Right hindlimb (tissue), 1 donor: ENCODE results near the gene CSHL1.
"Not testable (repeated sequence)": the region's sequence is repeated elsewhere in the genome, so short reads cannot be mapped to it uniquely, and the experiment has no call there.

ENCODE experiments used
- DNase-seq: peaks from one replicate; pipeline ENCODE4 v3.0.0-alpha.2; 2018

Gene CSHL1

DNA sequence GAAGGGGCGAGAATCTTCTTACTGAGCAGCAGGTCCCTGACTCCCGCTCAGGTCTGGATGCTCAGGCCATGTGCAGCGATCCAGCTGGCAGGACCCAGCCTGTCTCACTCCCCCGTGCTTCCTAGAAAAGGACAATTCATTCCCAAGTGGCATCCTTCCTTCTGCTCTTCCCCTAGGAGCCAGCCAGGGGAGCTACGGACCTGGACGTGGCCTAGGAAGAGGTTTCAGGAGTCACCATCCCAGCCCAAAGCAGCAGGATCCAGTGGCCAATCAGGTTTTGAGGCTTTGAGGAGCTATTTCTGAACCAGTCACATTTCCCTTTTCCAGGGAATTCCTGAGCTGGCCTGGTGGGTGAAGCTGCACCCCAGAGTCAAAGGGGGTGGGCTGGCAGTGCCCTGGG, 28.8 kb upstream of the CSHL1 start:
- DNase-seq: no peak

DNA sequence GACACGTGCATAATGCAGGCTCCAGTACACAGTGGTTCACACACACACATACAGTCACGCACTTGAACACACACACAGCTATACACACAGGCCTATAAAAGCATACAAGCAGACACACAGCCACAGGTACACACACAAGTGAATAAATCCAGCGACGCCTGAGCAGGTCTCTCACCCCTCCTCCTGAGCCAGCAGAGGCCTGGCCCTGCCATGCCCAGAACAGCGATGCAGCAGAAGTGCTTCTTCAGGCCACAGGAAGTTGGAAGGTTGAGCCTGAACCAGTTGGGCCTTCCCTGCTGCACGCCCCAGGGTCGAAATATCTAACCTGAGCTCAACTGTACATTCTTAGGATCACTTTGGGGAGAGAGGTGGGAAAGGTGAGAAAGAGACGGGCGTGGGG, 28.3 kb upstream of the CSHL1 start:
- DNase-seq: no peak

DNA sequence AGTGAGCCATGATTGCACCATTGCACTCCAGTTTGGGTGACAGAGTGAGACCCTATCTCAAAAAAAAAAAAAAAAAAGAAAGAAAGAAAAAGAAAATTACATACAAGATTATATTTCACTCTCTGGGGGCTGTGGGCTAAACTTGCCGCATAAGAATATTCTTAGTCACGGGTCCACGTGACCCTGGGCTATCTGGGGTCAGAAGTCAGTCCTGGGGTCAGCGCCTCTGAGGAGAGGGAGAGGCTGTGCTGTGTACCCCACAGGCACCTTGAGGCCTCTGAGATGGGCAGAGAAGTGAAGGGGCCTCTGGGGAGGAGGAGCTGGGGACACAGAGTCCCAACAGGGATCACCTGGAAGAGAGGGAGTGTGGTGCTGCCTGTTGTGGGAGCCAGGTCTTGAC, 26.9 kb upstream of the CSHL1 start:
- DNase-seq: no peak

DNA sequence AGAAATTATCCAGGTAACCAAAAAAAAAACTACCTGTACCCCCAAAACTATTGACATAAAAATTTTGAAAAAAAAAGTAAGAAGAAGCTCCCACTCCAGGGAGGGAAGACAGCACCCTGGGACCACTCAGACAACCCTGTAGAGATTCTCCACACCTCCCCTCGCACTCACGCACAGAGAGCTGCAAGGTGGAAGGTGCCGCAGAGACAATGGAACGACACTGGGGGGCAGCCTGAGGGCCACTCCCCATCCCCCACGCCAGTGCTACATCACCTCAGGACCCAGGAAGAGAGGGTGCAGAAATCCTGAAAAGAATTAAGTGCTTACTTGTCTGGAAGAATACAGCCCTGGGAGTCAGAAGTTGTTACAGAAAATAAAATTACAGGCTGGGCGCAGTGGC, 26.3 kb upstream of the CSHL1 start:
- DNase-seq: no peak

DNA sequence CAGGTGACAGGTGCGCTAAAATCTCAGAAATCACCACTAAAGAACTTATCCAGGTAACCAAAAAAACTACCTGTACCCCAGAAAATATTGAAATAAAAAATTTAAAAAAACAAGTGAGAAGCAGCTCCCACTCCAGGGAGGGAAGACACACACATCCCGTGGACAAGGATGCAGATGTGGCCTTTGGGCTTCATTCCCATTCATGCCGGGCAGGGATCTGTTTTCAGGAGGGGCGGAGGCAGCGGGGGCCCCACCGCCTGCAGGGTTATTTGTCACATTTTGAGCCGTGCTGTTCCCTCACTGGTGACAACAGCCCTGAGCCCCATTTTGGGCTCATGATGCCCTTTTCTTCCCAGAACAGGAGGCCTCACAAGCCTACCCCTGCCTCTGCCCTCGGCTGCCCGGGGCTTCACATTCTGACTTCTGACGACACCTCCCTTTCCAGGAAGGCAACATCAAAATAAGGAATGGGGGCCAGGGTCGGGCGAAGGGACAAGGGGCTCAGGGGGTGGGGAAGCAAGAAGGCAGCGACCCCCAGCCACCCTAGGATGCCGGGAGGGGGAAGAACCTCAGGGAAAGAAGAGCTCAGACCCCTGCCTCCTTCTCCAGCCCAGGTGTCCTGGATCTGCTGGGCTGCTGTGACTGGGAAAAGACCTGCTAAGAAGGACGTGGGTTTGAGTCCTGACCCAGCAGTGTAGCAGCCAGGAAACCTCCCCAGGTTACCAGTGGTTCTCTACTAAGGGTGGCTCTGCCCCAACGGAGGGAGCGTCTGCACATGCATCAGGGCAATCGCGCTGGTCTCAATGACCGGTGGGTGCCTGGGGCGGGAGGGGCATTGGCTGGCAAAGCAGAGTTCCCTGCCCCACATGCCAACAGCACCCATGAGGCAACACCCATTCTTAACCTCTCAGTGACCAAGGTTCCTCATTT, 23.4 kb upstream of the CSHL1 start:
- DNase-seq: no peak

DNA sequence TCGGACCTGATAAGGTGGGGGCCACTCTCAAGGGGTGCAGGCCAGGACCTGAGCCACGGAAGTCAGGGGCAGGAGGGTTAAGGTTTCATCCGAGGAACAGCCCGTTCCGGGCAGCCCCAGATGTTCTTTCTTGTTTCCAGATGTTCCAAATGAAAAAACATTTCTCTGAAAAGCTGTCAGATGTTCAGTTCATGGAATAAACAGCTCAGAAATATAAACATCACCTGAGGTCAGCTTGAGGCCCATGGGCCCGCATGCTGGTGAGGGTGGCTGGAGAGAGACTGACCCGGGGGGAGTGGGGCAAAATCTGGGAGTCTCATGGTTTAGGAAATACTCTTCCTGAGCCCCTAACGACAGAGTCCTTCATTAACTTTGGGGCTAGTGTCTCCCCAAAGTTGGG, 22.5 kb upstream of the CSHL1 start:
- no peak for DNase-seq

DNA sequence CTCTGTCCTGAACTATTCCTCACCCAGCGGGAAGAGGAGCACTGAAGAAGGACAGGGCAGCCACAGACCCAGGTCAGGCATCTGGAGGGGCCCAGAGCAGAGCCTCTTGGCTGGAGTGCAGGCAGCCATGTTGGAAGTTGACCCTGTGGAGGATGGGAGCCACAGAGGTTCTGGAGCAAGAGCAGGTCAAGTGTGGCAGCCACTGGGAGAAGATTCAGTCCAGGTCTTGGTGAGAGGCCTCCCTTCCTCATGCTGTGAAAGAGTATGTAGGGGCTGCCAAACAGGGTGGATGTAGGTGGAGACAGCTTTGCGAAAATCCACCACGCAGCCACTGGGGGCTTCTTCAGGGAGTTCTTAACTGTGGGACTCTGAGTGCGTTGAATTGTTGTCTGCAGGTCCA, 21.7 kb upstream of the CSHL1 start:
- DNase-seq: no peak

DNA sequence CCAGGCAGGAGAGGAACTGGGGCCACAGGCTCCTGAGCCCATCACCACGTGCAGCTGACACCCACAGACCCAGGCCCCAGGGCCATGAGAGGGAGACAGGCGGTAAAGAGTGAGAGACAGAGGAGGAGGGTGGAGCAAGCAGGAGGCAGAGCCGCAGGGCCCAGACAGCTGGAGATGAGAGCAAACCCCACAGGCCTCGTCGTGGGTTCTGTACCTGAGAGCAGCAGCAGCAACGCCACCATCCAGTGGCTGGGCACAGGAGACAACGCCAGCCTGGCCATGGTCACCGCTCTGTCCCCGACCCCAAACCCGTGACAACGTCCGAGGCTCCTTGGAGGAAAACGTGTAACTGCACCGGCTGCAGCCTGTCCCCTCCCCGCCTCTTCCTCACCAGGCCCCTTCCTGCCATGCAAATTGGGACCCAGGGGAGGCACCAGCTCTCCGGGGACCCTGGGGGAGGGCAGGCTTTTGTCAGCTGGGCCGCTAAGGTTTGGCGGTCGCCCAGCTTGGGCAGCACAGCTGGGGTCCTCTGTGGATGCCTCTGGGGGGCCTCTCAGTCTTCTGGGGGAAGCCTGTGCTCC, 21.0 kb upstream of the CSHL1 start, which contains the start of gene CD79B:
CD79B (minus strand) TSS at position 351 of the 581 bp plus-strand sequence; CDS start at position 281, 70 bp downstream.
- no peak for DNase-seq

DNA sequence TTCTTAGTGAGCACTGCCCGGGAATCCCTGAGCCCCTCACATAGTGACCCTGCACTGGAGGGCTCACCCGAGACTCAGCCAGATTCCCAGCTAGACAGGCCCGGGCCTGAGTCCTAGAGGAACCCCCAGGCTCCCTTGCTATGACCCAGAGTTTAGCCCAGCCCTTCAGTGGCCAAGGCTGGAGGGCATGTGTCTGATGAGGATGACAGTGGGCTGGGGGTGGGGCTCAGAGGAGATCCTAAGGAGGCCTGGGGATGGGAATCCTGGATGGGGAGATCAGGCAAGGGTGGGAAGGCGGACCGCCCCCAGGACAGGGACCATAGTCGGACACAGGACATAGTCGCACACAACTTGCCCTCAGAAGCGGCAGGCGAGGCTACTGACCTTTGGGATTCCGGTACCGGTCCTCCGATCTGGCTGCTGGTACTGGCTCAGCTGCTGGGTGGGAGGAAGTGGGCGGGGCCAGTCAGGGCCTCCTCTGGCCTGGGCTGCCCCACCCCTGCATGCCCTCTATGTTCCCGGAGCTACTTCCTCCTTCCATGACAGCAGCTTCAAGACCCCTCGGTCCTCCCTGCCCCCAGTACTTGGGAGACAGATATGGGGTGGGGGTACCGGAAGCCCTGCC, 20.0 kb upstream of the CSHL1 start:
- DNase-seq: no peak

DNA sequence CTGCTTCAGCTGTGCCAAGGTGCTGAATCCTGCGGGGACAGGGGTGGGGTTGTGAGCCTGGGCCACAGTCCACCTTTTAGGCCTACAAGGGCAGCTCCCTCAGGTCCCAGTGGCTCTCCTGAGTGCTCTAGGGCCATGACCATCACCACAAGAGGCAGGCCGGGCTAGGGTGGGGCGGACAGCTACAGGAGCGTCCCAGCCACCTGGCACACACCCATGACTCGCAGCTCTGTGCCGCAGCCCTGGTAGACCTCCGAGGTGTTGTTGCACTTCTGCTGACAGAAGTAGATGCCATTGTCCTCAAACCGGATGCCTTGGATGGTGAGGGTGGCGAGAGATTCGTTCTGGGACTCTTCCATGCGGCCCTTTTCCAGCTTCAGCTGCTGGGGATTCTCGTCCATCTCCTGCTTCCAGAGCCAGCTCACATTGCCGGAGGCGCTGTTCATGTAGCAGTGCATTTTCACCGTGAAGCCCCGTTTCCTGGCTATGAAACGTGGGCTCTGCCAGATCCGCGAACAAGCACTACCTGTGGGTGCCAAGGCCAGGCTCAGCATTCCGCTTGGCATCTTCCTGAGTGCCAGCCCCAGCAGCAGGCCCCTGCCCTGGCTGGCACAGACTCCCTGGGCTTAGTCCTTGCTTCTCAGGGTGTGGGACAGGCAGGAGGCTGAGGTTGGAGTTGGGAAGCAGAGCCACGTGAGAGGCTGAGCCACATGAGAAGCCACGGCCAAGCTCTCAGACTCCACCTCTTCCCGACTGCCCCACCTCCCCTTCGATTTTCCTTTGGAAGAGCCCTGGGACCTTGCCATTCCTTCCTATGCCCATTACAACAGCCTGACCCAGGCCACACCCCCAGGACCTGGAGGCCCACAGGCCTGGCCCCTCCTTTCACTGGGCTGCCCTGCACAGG, 19.1 kb upstream of the CSHL1 start:
- peak; percentile 68 for DNase-seq

DNA sequence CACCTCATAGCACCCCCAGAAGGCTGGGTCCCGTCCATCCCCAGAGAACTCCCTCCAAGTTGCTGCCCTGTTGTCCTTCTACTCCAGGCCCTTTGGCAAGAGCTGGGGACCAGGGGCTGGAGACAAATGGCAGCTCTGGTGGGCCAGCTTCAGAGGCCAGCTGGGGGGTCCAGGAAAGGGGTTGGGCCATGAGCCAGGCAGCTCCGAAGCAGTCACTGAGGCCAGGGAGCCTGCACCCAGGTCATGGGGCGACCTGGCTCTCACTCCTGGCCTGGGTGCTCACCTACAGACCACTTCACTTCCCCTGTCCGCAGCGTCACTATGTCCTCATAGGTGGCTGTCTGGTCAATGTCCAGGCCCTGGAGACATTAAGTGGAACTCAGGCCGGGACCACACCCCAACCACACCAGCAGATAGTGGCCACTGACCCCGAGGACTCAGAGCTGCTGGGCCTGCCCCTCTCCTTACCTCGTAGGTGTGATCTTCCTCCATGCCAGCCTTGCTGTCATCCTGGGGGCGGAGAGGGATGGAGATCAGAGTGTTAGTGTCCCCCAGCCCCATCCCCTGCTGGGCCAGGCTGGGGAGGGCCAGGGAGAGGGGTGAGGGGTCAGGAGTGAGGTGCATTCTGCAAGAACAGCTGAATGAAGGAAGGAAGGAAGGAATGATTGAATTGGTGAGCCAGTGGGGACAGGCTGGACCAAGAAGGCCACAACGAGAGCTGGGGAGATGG, 18.1 kb upstream of the CSHL1 start:
- DNase-seq: no peak

DNA sequence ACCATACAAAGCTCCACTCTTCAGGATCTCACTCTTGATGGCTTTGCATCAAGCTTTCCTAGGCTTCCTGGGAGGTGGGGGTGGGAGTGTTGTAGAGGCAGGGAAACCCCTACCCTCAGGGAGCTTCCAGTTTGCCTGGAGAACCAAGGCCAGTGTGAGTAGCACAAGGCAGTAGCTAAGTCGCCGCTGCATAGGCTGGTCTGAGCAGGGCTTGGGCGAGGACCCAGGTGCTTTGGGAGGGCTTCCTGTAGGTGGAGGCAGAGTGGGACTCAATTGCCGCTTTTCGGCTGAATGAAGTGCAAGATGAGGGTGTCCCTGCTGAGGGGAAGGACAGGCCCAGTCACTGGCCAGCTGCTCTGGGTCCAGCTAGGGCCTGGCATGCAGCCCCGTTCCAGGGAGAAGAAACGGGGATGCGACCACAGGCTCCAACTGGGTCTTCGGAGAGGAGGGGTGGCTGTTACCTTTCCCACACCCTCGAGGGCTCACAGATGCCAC, 17.2 kb upstream of the CSHL1 start:
- DNase-seq: no peak

DNA sequence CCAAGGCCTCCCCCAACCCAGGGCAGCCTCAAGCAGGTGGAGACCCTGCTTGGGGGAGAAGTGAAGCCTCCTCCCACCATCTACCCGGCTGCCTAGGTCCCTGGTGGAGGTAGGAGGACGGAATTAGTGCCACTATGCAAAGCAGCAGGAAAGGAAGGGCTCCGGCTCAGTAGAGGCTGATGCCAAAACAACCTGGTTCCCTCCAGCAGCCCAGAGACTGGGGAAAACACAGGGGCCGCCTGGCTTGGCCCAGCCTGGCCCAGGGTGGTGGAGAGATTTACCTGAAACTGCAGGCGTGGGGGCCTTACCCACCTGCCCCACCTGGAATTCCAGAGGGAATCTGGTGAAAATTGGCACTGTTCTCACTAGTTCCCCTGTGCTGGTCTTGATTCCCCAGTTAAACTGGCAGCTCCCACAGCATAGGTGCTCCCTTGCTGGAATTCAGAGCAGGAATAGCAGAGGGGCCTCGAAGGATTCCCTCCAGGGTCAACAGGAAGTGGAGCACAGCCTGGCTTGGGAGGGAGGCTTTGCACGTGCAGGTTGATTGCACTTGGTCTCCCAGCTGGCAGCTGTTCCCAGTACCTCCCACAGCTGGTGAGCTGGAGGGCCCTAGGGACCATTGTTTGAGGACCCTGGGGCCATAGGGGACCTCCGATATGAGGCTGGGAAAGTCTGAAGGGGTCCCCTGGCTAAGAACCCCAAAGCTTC, 16.6 kb upstream of the CSHL1 start:
- no peak for DNase-seq

DNA sequence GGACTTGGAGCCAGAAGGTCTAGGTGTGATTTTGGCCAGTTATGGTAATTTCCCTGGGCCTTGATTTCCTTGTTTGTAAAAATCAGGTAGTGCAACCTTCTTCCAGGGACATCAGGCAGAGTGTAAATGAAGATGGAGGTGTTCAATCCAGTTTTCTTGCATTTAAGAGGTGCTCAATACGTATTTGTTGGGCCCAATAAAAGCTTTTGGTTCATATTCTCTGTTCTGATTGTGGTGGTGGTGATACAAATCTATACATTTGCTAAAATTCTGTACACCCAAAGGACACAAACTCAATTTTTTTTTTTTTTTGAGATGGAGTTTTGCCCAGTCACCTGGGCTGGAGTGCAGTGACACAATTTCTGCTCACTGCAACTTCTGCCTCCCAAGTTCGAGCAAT, 15.1 kb upstream of the CSHL1 start:
- no peak for DNase-seq

DNA sequence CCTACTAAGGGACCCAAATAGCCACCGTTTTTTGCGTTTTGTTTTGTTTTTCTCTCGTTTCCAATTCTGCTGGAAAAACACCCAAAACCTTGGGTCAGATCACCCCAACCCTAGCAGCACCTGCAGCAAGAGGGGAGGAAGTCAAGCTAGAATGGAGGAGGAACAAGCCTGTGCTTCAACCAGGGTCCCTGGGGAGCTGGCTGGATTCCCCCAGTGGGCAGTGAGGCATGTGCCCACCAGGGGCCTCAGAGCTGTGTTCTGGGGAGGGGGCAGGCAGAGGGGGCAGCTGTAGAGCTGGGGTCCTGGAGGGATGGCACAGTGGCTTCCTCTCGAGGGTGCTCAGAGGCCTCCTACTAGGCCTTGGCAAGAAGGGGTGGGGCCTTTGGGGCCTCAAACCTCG, 14.6 kb upstream of the CSHL1 start:
- no peak for DNase-seq

DNA sequence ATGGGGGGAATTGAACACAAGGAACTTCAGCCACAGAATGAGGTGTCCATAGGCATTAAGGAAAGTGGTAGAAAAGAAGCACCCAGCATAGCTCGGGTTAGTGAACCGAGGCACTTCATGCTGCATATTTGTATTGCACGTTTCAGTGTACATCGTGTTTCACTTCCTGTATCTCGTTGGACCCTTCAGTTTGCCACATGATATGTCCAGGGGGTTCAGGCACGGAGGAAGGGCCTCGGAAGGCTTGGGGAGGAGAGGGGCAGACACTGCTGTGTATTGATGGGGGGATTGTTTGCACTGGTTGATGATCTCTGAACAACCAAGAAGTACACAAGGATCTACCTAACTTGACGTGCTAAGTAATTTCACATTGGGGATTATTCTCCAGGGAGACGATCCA, 11.3 kb upstream of the CSHL1 start:
- not testable (repeated sequence) for DNase-seq

DNA sequence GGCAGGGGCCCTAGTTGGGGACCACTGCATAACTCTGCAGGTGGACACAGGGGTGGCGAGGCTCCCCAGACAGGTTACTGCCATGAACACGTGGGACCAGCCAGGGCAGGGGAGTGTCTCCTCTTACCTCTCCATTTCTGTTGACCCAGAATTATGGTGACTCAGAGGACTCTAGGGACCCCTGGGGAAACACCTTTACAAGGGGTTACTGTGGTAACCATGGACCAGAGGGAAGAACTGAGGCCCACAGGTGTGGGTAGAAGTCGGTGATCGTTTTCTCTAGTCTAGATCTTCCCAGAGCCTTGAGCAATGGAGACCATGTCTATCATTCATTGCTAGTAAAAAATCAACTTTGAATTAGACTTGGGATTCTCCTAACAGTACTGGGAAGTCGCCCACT, 9.7 kb upstream of the CSHL1 start:
- DNase-seq: not testable (repeated sequence)

DNA sequence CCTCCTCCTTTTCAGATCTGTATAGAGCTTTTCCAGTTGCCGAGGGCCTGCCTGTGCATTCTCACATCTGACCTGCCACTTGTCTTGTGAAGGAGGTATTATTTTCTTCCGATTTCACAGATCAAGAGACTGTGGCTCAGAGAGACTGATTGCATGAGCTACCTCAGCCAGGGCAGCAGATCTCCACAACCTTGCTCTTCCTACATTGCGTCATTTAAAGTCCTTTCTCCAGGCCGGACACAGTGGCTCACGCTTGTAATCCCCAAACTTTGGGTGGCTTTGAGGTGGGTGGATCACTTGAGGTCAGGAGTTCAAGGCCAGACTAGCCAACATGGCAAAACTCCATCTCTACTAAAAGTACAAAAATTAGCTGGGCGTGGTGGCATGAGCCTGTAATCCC, 9.0 kb upstream of the CSHL1 start:
- DNase-seq: not testable (repeated sequence)

DNA sequence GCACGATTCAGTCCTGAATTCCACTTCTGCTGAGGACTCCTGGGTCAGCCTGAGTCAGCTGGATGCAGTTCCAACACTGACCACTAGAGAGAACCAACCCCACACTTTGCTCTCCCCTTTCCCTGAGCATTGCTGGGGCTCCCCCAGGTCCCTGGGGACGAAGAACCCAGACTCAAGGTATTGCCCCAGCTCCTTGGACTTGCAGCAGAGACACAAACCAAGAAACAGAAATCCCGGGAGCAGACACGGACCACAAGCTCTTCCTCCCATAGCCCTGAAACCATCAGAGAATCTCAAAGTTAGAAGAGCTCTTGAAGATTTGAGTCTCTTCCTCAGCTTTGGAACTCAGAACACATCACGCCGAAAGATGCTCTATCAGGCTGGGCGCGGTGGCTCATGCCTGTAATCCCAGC, 8.3 kb upstream of the CSHL1 start:
- DNase-seq: peak; percentile 61

DNA sequence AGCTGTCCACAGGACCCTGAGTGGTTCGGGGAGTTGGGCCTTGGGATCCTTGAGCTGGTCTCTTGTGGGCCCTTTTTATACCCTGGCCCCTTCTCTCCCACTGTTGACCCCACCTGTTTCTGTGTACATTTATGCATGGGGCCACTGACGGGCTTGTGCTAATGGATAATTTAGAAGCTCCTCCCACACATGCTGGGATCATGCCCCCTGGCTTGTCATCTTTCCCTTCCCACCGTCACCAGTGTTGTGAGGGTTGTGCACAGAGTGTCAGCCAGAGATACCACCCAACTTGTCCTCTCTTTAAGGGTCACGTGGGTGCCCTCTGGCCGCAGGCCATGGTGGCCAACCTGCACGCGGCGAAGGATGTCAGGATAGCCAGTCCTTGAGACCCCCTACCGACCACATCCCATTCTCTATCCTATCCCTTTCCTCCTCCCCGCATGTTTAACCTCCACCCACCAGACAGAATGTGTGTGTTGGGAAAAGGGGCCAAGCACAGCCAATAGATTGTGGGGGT, 7.8 kb upstream of the CSHL1 start, which contains the start of gene GH1:
GH1 (minus strand) TSS at position 51 of the 517 bp plus-strand sequence. CDS start 63 bp downstream, outside the sequence.
- not testable (repeated sequence) for DNase-seq

DNA sequence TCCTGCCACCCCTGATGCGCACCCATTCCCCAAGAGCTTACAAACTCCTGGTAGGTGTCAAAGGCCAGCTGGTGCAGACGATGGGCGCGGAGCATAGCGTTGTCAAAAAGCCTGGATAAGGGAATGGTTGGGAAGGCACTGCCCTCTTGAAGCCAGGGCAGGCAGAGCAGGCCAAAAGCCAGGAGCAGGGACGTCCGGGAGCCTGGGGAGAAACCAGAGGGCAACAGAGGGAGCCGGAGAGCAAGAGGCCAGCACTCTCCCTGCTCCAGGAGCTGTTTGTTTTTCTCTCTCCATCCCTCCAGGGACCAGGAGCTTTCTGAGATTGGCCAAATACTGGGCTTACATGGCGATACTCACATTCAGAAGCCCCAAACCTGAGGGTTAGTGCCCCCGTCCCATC, 7.2 kb upstream of the CSHL1 start:
- DNase-seq: no peak
